HepG2 (cell line): ENCODE data around the gene FRMD1. TPM values are rescaled to one million over a fixed set of nuclear protein-coding genes. Genes with fewer than 3 reads are reported as not detected.

Experiments
- ATAC-seq: fragments of 200-7000 bp; cut with Tn5 transposase; 3 replicates; pipeline ENCODE4 v1.9.1; 2020; ENCODE audit warnings: mild to moderate bottlenecking, moderate library complexity
- Bru-seq: library from RNA; stranded (reverse); fragments of 400-500 nt; gene quantifications from one replicate; lab custom pipeline; 2021; lab: Mats Ljungman, UMichigan
- BruChase-seq, 2 experiments: library from RNA; stranded (reverse); fragments of 400-500 nt; gene quantifications; one replicate each; lab custom pipeline; 2021; lab: Mats Ljungman, UMichigan
- BruUV-seq: library from RNA; stranded (reverse); fragments of 400-500 nt; replicated peaks from 2 replicates; lab custom pipeline; 2021; lab: Mats Ljungman, UMichigan
- CTCF ChIA-PET: fragments of 300-600 bp; formaldehyde crosslinking; extraction: SDS; loops from one replicate; lab custom pipeline; 2021; ENCODE audit warnings: low total read pairs, inconsistent platforms, low intra/inter-chr PET ratio; lab: Yijun Ruan, JAX
- POLR2A ChIA-PET: fragments of 350-600 bp; sonication (Branson Sonifier 250); formaldehyde crosslinking; loops from one replicate; lab custom pipeline; 2020; ENCODE audit warnings: antibody characterized with exemption, inconsistent platforms; lab: Yijun Ruan, JAX
- DNase-seq: peaks from one replicate; pipeline ENCODE4 v3.0.0-alpha.2; 2015; ENCODE audit warnings: low spot score
- FAIRE-seq: peaks from 3 replicates; lab custom pipeline; 2011; peaks lifted over from hg19 to GRCh38; lab: Jason Lieb, UNC
- H2AFZ ChIP-seq: one replicate; pipeline ENCODE4 v1.6.1; 2011; ENCODE audit warnings: low read length, inconsistent platforms
- H3K27ac ChIP-seq: fragments of 300-600 bp; 3 replicates; pipeline ENCODE4 v1.8.0; 2011; ENCODE audit warnings: mixed run types, mild to moderate bottlenecking, mixed read lengths, low read length, inconsistent platforms; ENCODE audit not compliant: insufficient read depth; ENCODE audit errors: extremely low read length
- H3K27me3 ChIP-seq, 2 experiments: fragments of 200-600 bp in 1 of 2; 2 replicates in 1 of 2; 3 replicates in 1 of 2; pipeline versions ENCODE4 v1.6.0 to v1.8.0; 2011; ENCODE audit warnings: low read length in 2 of 2, mild to moderate bottlenecking in 2 of 2, moderate library complexity in 2 of 2, inconsistent platforms in 1 of 2; ENCODE audit not compliant: insufficient read depth in 2 of 2, control insufficient read depth in 1 of 2
- H3K36me3 ChIP-seq, 2 experiments: fragments of 200-600 bp in 1 of 2; replicated peaks in 1 of 2; 2 replicates in 1 of 2; 3 replicates in 1 of 2; pipeline versions ENCODE4 v1.5.1 to v1.8.0; 2011; ENCODE audit warnings: low read length in 2 of 2, inconsistent platforms in 1 of 2; ENCODE audit not compliant: insufficient read depth in 2 of 2, control insufficient read depth in 1 of 2
- H3K4me1 ChIP-seq: 2 replicates; pipeline ENCODE4 v1.5.1; 2012; ENCODE audit warnings: low read length, inconsistent platforms; ENCODE audit not compliant: insufficient read depth
- H3K4me2 ChIP-seq: 2 replicates; pipeline ENCODE4 v1.6.0; 2011; ENCODE audit warnings: low read depth, low read length, inconsistent platforms
- H3K4me3 ChIP-seq, 3 experiments: fragments of 200-600 bp in 1 of 3; sonication (generic), shearing (Covaris generic) in 1 of 3; replicated peaks in 1 of 3; 2 replicates each; pipeline ENCODE4 v1.5.1; 2011 to 2016; ENCODE audit warnings: low read length in 3 of 3, inconsistent platforms in 2 of 3, low read depth in 2 of 3, mild to moderate bottlenecking in 2 of 3, control low read depth in 1 of 3, mixed read lengths in 1 of 3; ENCODE audit not compliant: insufficient read depth in 1 of 3
- H3K79me2 ChIP-seq: one replicate; pipeline ENCODE4 v1.6.1; 2011; ENCODE audit warnings: low read length, inconsistent platforms; ENCODE audit not compliant: insufficient read depth
- H3K9ac ChIP-seq: 2 replicates; pipeline ENCODE4 v1.6.0; 2011; ENCODE audit warnings: mild to moderate bottlenecking, low read depth, low read length, inconsistent platforms; ENCODE audit not compliant: insufficient read depth
- H3K9me3 ChIP-seq: 2 replicates; pipeline ENCODE4 v1.5.1; 2012; ENCODE audit warnings: mild to moderate bottlenecking, low read length
- H4K20me1 ChIP-seq: 2 replicates; pipeline ENCODE4 v1.6.0; 2011; ENCODE audit warnings: inconsistent platforms, mild to moderate bottlenecking, low read length, moderate library complexity; ENCODE audit not compliant: insufficient read depth
- FOXP1 ChIP-seq, 2 experiments: fragments of 450-650 bp in 1 of 2; IDR thresholded peaks; 2 replicates each; pipeline ENCODE4 v1.6.1; 2017 to 2018; ENCODE audit warnings: antibody characterized with exemption in 1 of 2
- FOXP4 ChIP-seq: sonication (generic); formaldehyde crosslinking; IDR thresholded peaks from 2 replicates; pipeline ENCODE4 v1.4.0; 2020; ENCODE audit warnings: missing genetic modification reagents
- GLI4 ChIP-seq: sonication (generic); formaldehyde crosslinking; IDR thresholded peaks from 2 replicates; pipeline ENCODE4 v1.5.1; 2020; ENCODE audit warnings: missing genetic modification reagents, mild to moderate bottlenecking, moderate library complexity, borderline replicate concordance
- HNF4G ChIP-seq, 2 experiments: sonication (generic) in 1 of 2; formaldehyde crosslinking in 1 of 2; IDR thresholded peaks; 2 replicates each; pipeline versions ENCODE4 v1.4.0 to v1.6.1; 2011 to 2020; ENCODE audit warnings: borderline replicate concordance in 2 of 2, low read depth in 2 of 2, mild to moderate bottlenecking in 2 of 2, low read length in 1 of 2, missing genetic modification reagents in 1 of 2, moderate library complexity in 1 of 2
- TBX2 ChIP-seq: sonication (generic); formaldehyde crosslinking; IDR thresholded peaks from 2 replicates; pipeline ENCODE4 v1.5.0; 2020; ENCODE audit warnings: missing genetic modification reagents, mild to moderate bottlenecking, borderline replicate concordance
- TBX3 ChIP-seq: fragments of 450-650 bp; IDR thresholded peaks from 2 replicates; pipeline ENCODE4 v1.6.1; 2017; ENCODE audit warnings: antibody characterized with exemption, mild to moderate bottlenecking, inconsistent platforms, borderline replicate concordance
- TEAD3 ChIP-seq: optimal IDR thresholded peaks from 2 replicates; pipeline ENCODE3; 2016; ENCODE audit warnings: borderline replicate concordance
- ZBTB7B ChIP-seq: sonication (generic); formaldehyde crosslinking; IDR thresholded peaks from 2 replicates; pipeline ENCODE4 v1.4.0; 2020; ENCODE audit warnings: missing genetic modification reagents
- ZNF234 ChIP-seq: sonication (generic); formaldehyde crosslinking; conservative IDR thresholded peaks from 2 replicates; pipeline ENCODE4 v1.5.1; 2020; ENCODE audit warnings: mild to moderate bottlenecking, missing genetic modification reagents
- ZNF883 ChIP-seq: sonication (generic); formaldehyde crosslinking; IDR thresholded peaks from 2 replicates; pipeline ENCODE4 v1.5.1; 2020; ENCODE audit warnings: mild to moderate bottlenecking, missing genetic modification reagents; ENCODE audit errors: not compliant biosample characterization
- WGBS: methylation state at CpG from one replicate; pipeline ENCODE4 v1.1.6; 2017; ENCODE audit warnings: low lambda C conversion rate; 5-methylcytosine and 5-hydroxymethylcytosine counted together
- in situ Hi-C: cut with HindIII; loops from 2 replicates; pipeline ENCODE4 v1.10.0; 2017; ENCODE audit warnings: low pct_unique_long_range_greater_than_20kb; ENCODE audit not compliant: extremely low pct_ligation_motif_present
- intact Hi-C: fragments of 100-400 bp; cut with micrococcal nuclease; formaldehyde crosslinking; loops from one replicate; pipeline ENCODE4 v1.10.0; 2022; ENCODE audit not compliant: unreplicated experiment
- long read RNA-seq, 2 experiments: library from RNA in 1 of 2; library from polyadenylated mRNA in 1 of 2; stranded (forward) in 1 of 2; unstranded in 1 of 2; transcript quantifications; one replicate each; pipeline ENCODE4 v2.0.0, GENCODE V29; 2019 to 2022
- polyA minus RNA-seq, 3 experiments: library from RNA; depleted of rRNA, polyadenylated mRNA; stranded (reverse); fragments of >200 nt; gene quantifications; 2 replicates each; pipeline ENCODE4 v1.2.3, GENCODE V29; 2011; ENCODE audit warnings: low replicate concordance in 1 of 3
- polyA plus RNA-seq, 8 experiments: library from polyadenylated mRNA; depleted of rRNA in 3 of 8; stranded (reverse) in 7 of 8; unstranded in 1 of 8; fragments of >200 nt; fragmentation: Illumina TruSeq in 4 of 8; extraction: Trizol in 4 of 8; gene quantifications; 2 replicates each; pipeline versions ENCODE4 v1.2.1 to v1.2.3, GENCODE V29; 2011 to 2016; ENCODE audit warnings: low read depth in 4 of 8, missing spikeins in 1 of 8, mixed read lengths in 1 of 8; ENCODE audit not compliant: insufficient read depth in 1 of 8
- total RNA-seq, 5 experiments: library from RNA; depleted of rRNA; stranded (reverse); fragments of >200 nt; fragmentation: Illumina TruSeq; extraction: Trizol; gene quantifications; 2 replicates each; pipeline ENCODE4 v1.2.3, GENCODE V29; 2016; ENCODE audit warnings: low read depth in 1 of 5
- TF ChIP-seq, protein P1 (sequence below): sonication (generic); formaldehyde crosslinking; IDR thresholded peaks from 2 replicates; pipeline ENCODE4 v1.9.0; 2022; ENCODE audit warnings: missing genetic modification reagents, mild to moderate bottlenecking, borderline replicate concordance
- TF ChIP-seq, protein P2 (sequence below): IDR thresholded peaks from 2 replicates; pipeline ENCODE4 v1.6.1; 2012; ENCODE audit warnings: inconsistent platforms
- TF ChIP-seq, protein P3 (sequence below): sonication (generic); formaldehyde crosslinking; IDR thresholded peaks from 2 replicates; pipeline ENCODE4 v1.8.0; 2022; ENCODE audit warnings: mild to moderate bottlenecking, missing genetic modification reagents, borderline replicate concordance

The FRMD1 gene
- total RNA-seq (2016; rRNA removed; fragmentation: Illumina TruSeq; extraction: Trizol) (not detected in 2 replicates), polyA plus RNA-seq (2011; rRNA removed) (0.01 and 0.09 TPM in 2 replicates), polyA minus RNA-seq (2011; rRNA and poly(A)+ RNA removed; ENCODE audit: low replicate concordance) (0.04 TPM in 1 of 2 replicates, not detected in the other), Bru-seq, nascent RNA (not detected), BruChase-seq, experiment 1, labeled RNA remaining after a 6-hour chase (not detected), BruChase-seq, experiment 2, labeled RNA remaining after a 2-hour chase (not detected)
- total RNA-seq (2016; cell fraction: cytosol; rRNA removed; fragmentation: Illumina TruSeq; extraction: Trizol; ENCODE audit: low read depth) = not detected in 2 replicates
- total RNA-seq (2016; cell fraction: insoluble cytoplasmic fraction; rRNA removed; fragmentation: Illumina TruSeq; extraction: Trizol) = not detected in 2 replicates
- total RNA-seq (2016; cell fraction: membrane; rRNA removed; fragmentation: Illumina TruSeq; extraction: Trizol) = not detected in 2 replicates
- total RNA-seq (2016; cell fraction: nucleus; rRNA removed; fragmentation: Illumina TruSeq; extraction: Trizol) = not detected in 2 replicates
- 0.01 and 0.03 TPM in 2 replicates for polyA plus RNA-seq (2011; cell fraction: cytosol; rRNA removed)
- 0.14 and 0.32 TPM in 2 replicates for polyA plus RNA-seq (2011; cell fraction: nucleus; rRNA removed)
- 0.05 TPM in 2 replicates for polyA plus RNA-seq (2012)
- polyA plus RNA-seq (2016; cell fraction: cytosol; fragmentation: Illumina TruSeq; extraction: Trizol; ENCODE audit: low read depth) = not detected in 2 replicates
- not detected in 2 replicates for polyA plus RNA-seq (2016; cell fraction: insoluble cytoplasmic fraction; fragmentation: Illumina TruSeq; extraction: Trizol; ENCODE audit: low read depth)
- not detected in 2 replicates for polyA plus RNA-seq (2016; cell fraction: membrane; fragmentation: Illumina TruSeq; extraction: Trizol; ENCODE audit: low read depth)
- not detected in 2 replicates for polyA plus RNA-seq (2016; cell fraction: nucleus; fragmentation: Illumina TruSeq; extraction: Trizol; ENCODE audit: insufficient read depth, low read depth)
- not detected in 2 replicates for polyA minus RNA-seq (2011; cell fraction: cytosol; rRNA and poly(A)+ RNA removed)
- polyA minus RNA-seq (2011; cell fraction: nucleus; rRNA and poly(A)+ RNA removed) = 0.13 TPM in 1 of 2 replicates, not detected in the other
- long read RNA-seq, experiment 1 = 0 reads
- long read RNA-seq, experiment 2 = 0 reads

GRCh38 chr6:168078943-168079405, at the start of gene FRMD1:
Gene FRMD1, minus strand, starts transcription at chr6:168079212. Its CDS starts 118 bp downstream, at chr6:168079094.
- H3K4me1 ChIP-seq = peaks cover 14% of the 10 kb centered on the region
- ATAC-seq = peak; percentile 82
- H3K9ac ChIP-seq = no peak within 1 kb of the TSS
- H3K9me3 ChIP-seq = no peaks in the 10 kb centered on the region
- H3K4me3 ChIP-seq = peak within 1 kb of the TSS in 1 of 3 experiments; percentile 36; a peak in 1 of 6 replicates
- CTCF ChIA-PET = no interaction called here
- H3K27me3 ChIP-seq = peaks cover 13 to 54% of the 10 kb centered on the region in 2 experiments
- no TSS peak for BruUV-seq
- no peak within 1 kb of the TSS for H3K27ac ChIP-seq
- intact Hi-C loops = no loop called here
- in situ Hi-C loops = no loop called here
- peak within 1 kb of the TSS; percentile 60 for H3K4me2 ChIP-seq
- H3K79me2 ChIP-seq = no peaks in the 10 kb centered on the region
- POLR2A ChIA-PET = no interaction called here
- no peak for FAIRE-seq
- H4K20me1 ChIP-seq = no peaks in the 10 kb centered on the region
- H3K36me3 ChIP-seq = no peaks in the 10 kb centered on the region
- DNase-seq = peak; percentile 30
- WGBS = 29% methylated on average over 17 of the region's 21 CpGs
- no peak within 1 kb of the TSS for H2AFZ ChIP-seq
- TF ChIP-seq, protein P1, sequence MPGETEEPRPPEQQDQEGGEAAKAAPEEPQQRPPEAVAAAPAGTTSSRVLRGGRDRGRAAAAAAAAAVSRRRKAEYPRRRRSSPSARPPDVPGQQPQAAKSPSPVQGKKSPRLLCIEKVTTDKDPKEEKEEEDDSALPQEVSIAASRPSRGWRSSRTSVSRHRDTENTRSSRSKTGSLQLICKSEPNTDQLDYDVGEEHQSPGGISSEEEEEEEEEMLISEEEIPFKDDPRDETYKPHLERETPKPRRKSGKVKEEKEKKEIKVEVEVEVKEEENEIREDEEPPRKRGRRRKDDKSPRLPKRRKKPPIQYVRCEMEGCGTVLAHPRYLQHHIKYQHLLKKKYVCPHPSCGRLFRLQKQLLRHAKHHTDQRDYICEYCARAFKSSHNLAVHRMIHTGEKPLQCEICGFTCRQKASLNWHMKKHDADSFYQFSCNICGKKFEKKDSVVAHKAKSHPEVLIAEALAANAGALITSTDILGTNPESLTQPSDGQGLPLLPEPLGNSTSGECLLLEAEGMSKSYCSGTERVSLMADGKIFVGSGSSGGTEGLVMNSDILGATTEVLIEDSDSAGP (CRISPR knock-in tag) = peak; percentile 32; the same call in 1 of the 2 replicates
- no peak for TF ChIP-seq GLI4 (CRISPR knock-in tag)
- peak; percentile 46; the same call in 1 of the 2 replicates for TF ChIP-seq TBX2 (CRISPR knock-in tag)
- no peak for TF ChIP-seq ZNF234
- TF ChIP-seq, protein P2, sequence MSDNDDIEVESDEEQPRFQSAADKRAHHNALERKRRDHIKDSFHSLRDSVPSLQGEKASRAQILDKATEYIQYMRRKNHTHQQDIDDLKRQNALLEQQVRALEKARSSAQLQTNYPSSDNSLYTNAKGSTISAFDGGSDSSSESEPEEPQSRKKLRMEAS = 0 out of 2 replicates have a peak, but pooled peaks have one; percentile 47
- TF ChIP-seq ZBTB7B (CRISPR knock-in tag) = no peak
- no peak for TF ChIP-seq TBX3
- peak; percentile 2 for TF ChIP-seq ZNF883 (CRISPR knock-in tag)
- TF ChIP-seq FOXP1 (IDR thresholded peaks at IDR 0.05) = no peak
- peak; percentile 25; the same call in 1 of the 2 replicates for TF ChIP-seq FOXP1 (CRISPR knock-in tag; IDR thresholded peaks at IDR 0.05)
- peak; percentile 93 for TF ChIP-seq TEAD3 (CRISPR knock-in tag)
- TF ChIP-seq FOXP4 (CRISPR knock-in tag) = peak; percentile 22; the same call in 1 of the 2 replicates
- TF ChIP-seq HNF4G (IDR thresholded peaks at IDR 0.05; ENCODE audit: borderline replicate concordance, low read depth, low read length) = no peak
- 0 out of 2 replicates have a peak, but pooled peaks have one; percentile 4 for TF ChIP-seq HNF4G (CRISPR knock-in tag; IDR thresholded peaks at IDR 0.05; ENCODE audit: borderline replicate concordance, low read depth)
- TF ChIP-seq, protein P3, sequence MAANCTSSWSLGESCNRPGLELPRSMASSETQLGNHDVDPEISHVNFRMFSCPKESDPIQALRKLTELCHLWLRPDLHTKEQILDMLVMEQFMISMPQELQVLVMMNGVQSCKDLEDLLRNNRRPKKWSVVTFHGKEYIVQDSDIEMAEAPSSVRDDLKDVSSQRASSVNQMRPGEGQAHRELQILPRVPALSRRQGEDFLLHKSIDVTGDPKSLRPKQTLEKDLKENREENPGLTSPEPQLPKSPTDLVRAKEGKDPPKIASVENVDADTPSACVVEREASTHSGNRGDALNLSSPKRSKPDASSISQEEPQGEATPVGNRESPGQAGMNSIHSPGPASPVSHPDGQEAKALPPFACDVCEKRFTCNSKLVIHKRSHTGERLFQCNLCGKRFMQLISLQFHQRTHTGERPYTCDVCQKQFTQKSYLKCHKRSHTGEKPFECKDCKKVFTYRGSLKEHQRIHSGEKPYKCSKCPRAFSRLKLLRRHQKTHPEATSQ = no peak
